RWPE1 (cell line): ENCODE results near the gene DEF6.

Experiments used
- CTCF ChIA-PET: fragments of 350-600 bp; sonication (Branson Sonifier 250); formaldehyde crosslinking; extraction: SDS; loops from one replicate; lab custom pipeline; 2021; lab: Yijun Ruan, JAX
- POLR2A ChIA-PET: fragments of 400-600 bp; formaldehyde crosslinking; extraction: SDS; loops from one replicate; lab custom pipeline; 2020; ENCODE audit warnings: antibody characterized with exemption; ENCODE audit not compliant: low non-redundant PET; lab: Yijun Ruan, JAX
- DNase-seq: peaks from one replicate; pipeline ENCODE4 v3.0.0; 2012; ENCODE audit warnings: low spot score
- H3K27ac ChIP-seq: fragments of 450-650 bp; 2 replicates; pipeline ENCODE4 v1.5.1; 2017
- CTCF ChIP-seq: fragments of 450-650 bp; conservative IDR thresholded peaks from 2 replicates; pipeline ENCODE4 v1.5.1; 2017; ENCODE audit warnings: low read depth, mild to moderate bottlenecking

Gene DEF6

GRCh38 chr6:35358086-35358485 is 60.5 kb downstream of the DEF6 start:
- TF ChIP-seq CTCF, result no peak
- ChIA-PET POLR2A (no interaction called here), CTCF (interaction anchor here (0.6 kb wide), 1 partner anchor 556 kb away, joined by 3 read pairs; no protein-coding TSS in a partner anchor)
- H3K27ac ChIP-seq, result no peak overlapping the region
- no peak for DNase-seq

GRCh38 chr6:35359346-35359743 is 61.7 kb downstream of the DEF6 start:
- no peak for DNase-seq
- CTCF ChIA-PET, result interaction anchor here (0.6 to 1.8 kb wide), 2 partner anchors 15 to 472 kb away, joined by 3 to 6 read pairs; partner anchors contain the start of gene TAF11
- no peak for TF ChIP-seq CTCF
- POLR2A ChIA-PET, result no interaction called here
- peak overlapping the region; percentile 70; the same call in 1 of the 2 replicates for H3K27ac ChIP-seq

GRCh38 chr6:35359744-35360348 is 62.2 kb downstream of the DEF6 start:
- POLR2A ChIA-PET, result no interaction called here
- peak overlapping the region; percentile 70 for H3K27ac ChIP-seq

GRCh38 chr6:35360349-35361138 is 62.9 kb downstream of the DEF6 start:
- no peak for TF ChIP-seq CTCF
- CTCF ChIA-PET, result interaction anchor here (0.6 to 1.8 kb wide), 3 partner anchors 17 to 185 kb away, joined by 3 to 6 read pairs (median 3); no protein-coding TSS in a partner anchor
- peak overlapping the region; percentile 70 for H3K27ac ChIP-seq
- POLR2A ChIA-PET, result no interaction called here
- DNase-seq, result no peak

More at GRCh38 chr6:35359744-35360348, 62.2 kb downstream of the DEF6 start:
- no peak for DNase-seq
- CTCF ChIA-PET, result interaction anchor here (0.6 to 1.8 kb wide), 3 partner anchors 16 to 472 kb away, joined by 3 to 6 read pairs (median 3); partner anchors contain the start of gene TAF11
- TF ChIP-seq CTCF, result no peak

GRCh38 chr6:35362200-35362599 is 64.6 kb downstream of the DEF6 start:
- ChIA-PET CTCF (no interaction called here), POLR2A (no interaction called here)
- H3K27ac ChIP-seq, result peak overlapping the region; percentile 35; the same call in 1 of the 2 replicates
- TF ChIP-seq CTCF, result no peak
- no peak for DNase-seq

GRCh38 chr6:35363293-35363750 is 65.7 kb downstream of the DEF6 start:
- H3K27ac ChIP-seq, result peak overlapping the region; percentile 35
- no peak for TF ChIP-seq CTCF
- CTCF ChIA-PET, result interaction anchor here (0.7 kb wide), 1 partner anchor 70 kb away, joined by 3 read pairs; no protein-coding TSS in a partner anchor
- no peak for DNase-seq
- POLR2A ChIA-PET, result no interaction called here
